ENCODE measurements around the gene IGFL3. TPM values are rescaled to one million over a fixed set of nuclear protein-coding genes. Genes with fewer than 3 reads are reported as not detected.
"Not testable (repeated sequence)": the region's sequence is repeated elsewhere in the genome, so short reads cannot be mapped to it uniquely, and the experiment has no call there.

The IGFL3 gene
- not detected for total RNA-seq

GRCh38 chr19:46124638-46125115, at the start of gene IGFL3:
Gene IGFL3, minus strand, starts transcription at chr19:46124688. Its CDS starts 39 bp downstream, at chr19:46124649.
- Histone ChIP-seq H3K4me1 (ENCODE audit: insufficient read depth, low read length) (no peaks in the 10 kb centered on the region), H3K9me3 (ENCODE audit: low read depth, low read length) (no peaks in the 10 kb centered on the region), H3K4me3 (ENCODE audit: low read length) (no peak within 1 kb of the TSS), H3K27me3 (ENCODE audit: insufficient read depth, low read length) (peaks cover 27% of the 10 kb centered on the region)

GRCh38 chr19:46173886-46174480, 49.5 kb upstream of the IGFL3 start:
- Histone ChIP-seq H3K9me3 (ENCODE audit: low read depth, low read length) (no peaks in the 10 kb centered on the region), H3K4me1 (ENCODE audit: insufficient read depth, low read length) (no peaks in the 10 kb centered on the region), H3K4me3 (ENCODE audit: low read length) (no peak overlapping the region), H3K27me3 (ENCODE audit: insufficient read depth, low read length) (peaks cover 17% of the 10 kb centered on the region)

- H3K9me3 ChIP-seq (ENCODE audit: low read depth, low read length), result peaks cover 5% of the 10 kb centered on the region
- H3K27me3 ChIP-seq (ENCODE audit: insufficient read depth, low read length), result peaks cover under 1% of the 10 kb centered on the region
- H3K4me3 ChIP-seq (ENCODE audit: low read length), result no peak overlapping the region
- no peaks in the 10 kb centered on the region for H3K4me1 ChIP-seq (ENCODE audit: insufficient read depth, low read length)
These were observed 38.2 kb upstream of the IGFL3 start for GRCh38 chr19:46162731-46163130.

- not testable (repeated sequence) for H3K4me3 ChIP-seq (ENCODE audit: low read length); H3K9me3 ChIP-seq (ENCODE audit: low read depth, low read length); H3K27me3 ChIP-seq (ENCODE audit: insufficient read depth, low read length); H3K4me1 ChIP-seq (ENCODE audit: insufficient read depth, low read length)
These were observed 37.3 kb upstream of the IGFL3 start for GRCh38 chr19:46161642-46162257.

- Histone ChIP-seq H3K9me3 (ENCODE audit: low read depth, low read length) (peaks cover 5% of the 10 kb centered on the region), H3K27me3 (ENCODE audit: insufficient read depth, low read length) (peaks cover 7% of the 10 kb centered on the region), H3K4me3 (ENCODE audit: low read length) (no peak overlapping the region), H3K4me1 (ENCODE audit: insufficient read depth, low read length) (no peaks in the 10 kb centered on the region)
These were observed 35.8 kb upstream of the IGFL3 start for GRCh38 chr19:46160233-46160775.

- peaks cover 5% of the 10 kb centered on the region for H3K9me3 ChIP-seq (ENCODE audit: low read depth, low read length)
- H3K4me1 ChIP-seq (ENCODE audit: insufficient read depth, low read length), result no peaks in the 10 kb centered on the region
- H3K27me3 ChIP-seq (ENCODE audit: insufficient read depth, low read length), result peaks cover 10% of the 10 kb centered on the region
- H3K4me3 ChIP-seq (ENCODE audit: low read length), result no peak overlapping the region
These were observed 35.1 kb upstream of the IGFL3 start for GRCh38 chr19:46159418-46160232.

- Histone ChIP-seq H3K4me1 (ENCODE audit: insufficient read depth, low read length) (no peaks in the 10 kb centered on the region), H3K27me3 (ENCODE audit: insufficient read depth, low read length) (peaks cover 15% of the 10 kb centered on the region), H3K9me3 (ENCODE audit: low read depth, low read length) (no peaks in the 10 kb centered on the region), H3K4me3 (ENCODE audit: low read length) (no peak overlapping the region)
These were observed 30.7 kb upstream of the IGFL3 start for GRCh38 chr19:46155237-46155636.

- Histone ChIP-seq H3K4me1 (ENCODE audit: insufficient read depth, low read length) (no peaks in the 10 kb centered on the region), H3K27me3 (ENCODE audit: insufficient read depth, low read length) (peaks cover 11% of the 10 kb centered on the region), H3K9me3 (ENCODE audit: low read depth, low read length) (no peaks in the 10 kb centered on the region), H3K4me3 (ENCODE audit: low read length) (no peak overlapping the region)
These were observed 26.1 kb upstream of the IGFL3 start for GRCh38 chr19:46150606-46151005.

- Histone ChIP-seq H3K4me1 (ENCODE audit: insufficient read depth, low read length) (no peaks in the 10 kb centered on the region), H3K4me3 (ENCODE audit: low read length) (no peak within 1 kb of the TSS), H3K27me3 (ENCODE audit: insufficient read depth, low read length) (peaks cover 16% of the 10 kb centered on the region), H3K9me3 (ENCODE audit: low read depth, low read length) (no peaks in the 10 kb centered on the region)
These were observed 23.4 kb upstream of the IGFL3 start, which contains the start of gene IGFL2 for GRCh38 chr19:46147791-46148288. Gene IGFL2, plus strand, starts transcription at chr19:46148238. Its CDS starts 41 bp downstream, at chr19:46148279.

- H3K4me1 ChIP-seq (ENCODE audit: insufficient read depth, low read length), result no peaks in the 10 kb centered on the region
- peaks cover 16% of the 10 kb centered on the region for H3K27me3 ChIP-seq (ENCODE audit: insufficient read depth, low read length)
- no peaks in the 10 kb centered on the region for H3K9me3 ChIP-seq (ENCODE audit: low read depth, low read length)
- no peak overlapping the region for H3K4me3 ChIP-seq (ENCODE audit: low read length)
These were observed 22.8 kb upstream of the IGFL3 start for GRCh38 chr19:46147166-46147740.

GRCh38 chr19:46144756-46145155, 20.3 kb upstream of the IGFL3 start:
- H3K4me1 ChIP-seq (ENCODE audit: insufficient read depth, low read length), result no peaks in the 10 kb centered on the region
- no peaks in the 10 kb centered on the region for H3K9me3 ChIP-seq (ENCODE audit: low read depth, low read length)
- H3K27me3 ChIP-seq (ENCODE audit: insufficient read depth, low read length), result peaks cover 14% of the 10 kb centered on the region
- H3K4me3 ChIP-seq (ENCODE audit: low read length), result no peak overlapping the region

- Histone ChIP-seq H3K9me3 (ENCODE audit: low read depth, low read length) (no peaks in the 10 kb centered on the region), H3K27me3 (ENCODE audit: insufficient read depth, low read length) (peaks cover 14% of the 10 kb centered on the region), H3K4me1 (ENCODE audit: insufficient read depth, low read length) (no peaks in the 10 kb centered on the region), H3K4me3 (ENCODE audit: low read length) (no peak overlapping the region)
These were observed 17.8 kb upstream of the IGFL3 start for GRCh38 chr19:46142294-46142693.

- Histone ChIP-seq H3K27me3 (ENCODE audit: insufficient read depth, low read length) (peaks cover 14% of the 10 kb centered on the region), H3K4me3 (ENCODE audit: low read length) (no peak overlapping the region), H3K4me1 (ENCODE audit: insufficient read depth, low read length) (no peaks in the 10 kb centered on the region), H3K9me3 (ENCODE audit: low read depth, low read length) (no peaks in the 10 kb centered on the region)
These were observed 16.9 kb upstream of the IGFL3 start for GRCh38 chr19:46141421-46141820.

- H3K9me3 ChIP-seq (ENCODE audit: low read depth, low read length), result no peaks in the 10 kb centered on the region
- no peaks in the 10 kb centered on the region for H3K4me1 ChIP-seq (ENCODE audit: insufficient read depth, low read length)
- no peak overlapping the region for H3K4me3 ChIP-seq (ENCODE audit: low read length)
- H3K27me3 ChIP-seq (ENCODE audit: insufficient read depth, low read length), result peaks cover 16% of the 10 kb centered on the region
These were observed 13.5 kb upstream of the IGFL3 start for GRCh38 chr19:46137915-46138473.
